Muscle of back (tissue), 13 donors: ENCODE measurements around the gene EVI2A. TPM values are rescaled to one million over a fixed set of nuclear protein-coding genes. Genes with fewer than 3 reads are reported as not detected.
A peak's percentile ranks its signal among the peaks of the same experiment; 100 is the strongest.
"Not testable (repeated sequence)": the region's sequence is repeated elsewhere in the genome, so short reads cannot be mapped to it uniquely, and the experiment has no call there.

Source experiments
- DNase-seq, 3 donors: peaks; one replicate each; pipeline versions ENCODE4 v3.0.0 to v3.0.0-alpha.2; 2013
- long read RNA-seq, 9 donors: transcript quantifications; one replicate each; lab custom pipeline, GENCODE V29; 2026
- polyA plus RNA-seq, 10 donors: library from polyadenylated mRNA; unstranded; fragments of 120-200 nt; gene quantifications; one replicate each; pipeline ENCODE4 v1.2.1, GENCODE V29; 2013; ENCODE audit not compliant: insufficient read length in 10 of 10

EVI2A gene, protein sequence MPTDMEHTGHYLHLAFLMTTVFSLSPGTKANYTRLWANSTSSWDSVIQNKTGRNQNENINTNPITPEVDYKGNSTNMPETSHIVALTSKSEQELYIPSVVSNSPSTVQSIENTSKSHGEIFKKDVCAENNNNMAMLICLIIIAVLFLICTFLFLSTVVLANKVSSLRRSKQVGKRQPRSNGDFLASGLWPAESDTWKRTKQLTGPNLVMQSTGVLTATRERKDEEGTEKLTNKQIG
- polyA plus RNA-seq: 1 to 10 TPM; 1.3 to 5.9 (median 2.3) TPM
- long read RNA-seq, donor 1, partial matches to known transcripts: 0 of 2 reads
- long read RNA-seq, donor 1, other reads (novel, unspliced or antisense): 0 of 2 reads
- long read RNA-seq, donor 2: 0 reads
- long read RNA-seq, donor 3: 0 reads
- long read RNA-seq, donor 4: 0 reads
- long read RNA-seq, donor 5, partial matches to known transcripts: 0 of 1 reads
- long read RNA-seq, donor 5, other reads (novel, unspliced or antisense): 0 of 1 reads
- long read RNA-seq, donor 6: 0 reads
- long read RNA-seq, donor 7: 0 reads
- long read RNA-seq, donor 8, partial matches to known transcripts: 0 of 1 reads
- long read RNA-seq, donor 8, other reads (novel, unspliced or antisense): 0 of 1 reads
- long read RNA-seq, donor 9: 0 reads

DNA sequence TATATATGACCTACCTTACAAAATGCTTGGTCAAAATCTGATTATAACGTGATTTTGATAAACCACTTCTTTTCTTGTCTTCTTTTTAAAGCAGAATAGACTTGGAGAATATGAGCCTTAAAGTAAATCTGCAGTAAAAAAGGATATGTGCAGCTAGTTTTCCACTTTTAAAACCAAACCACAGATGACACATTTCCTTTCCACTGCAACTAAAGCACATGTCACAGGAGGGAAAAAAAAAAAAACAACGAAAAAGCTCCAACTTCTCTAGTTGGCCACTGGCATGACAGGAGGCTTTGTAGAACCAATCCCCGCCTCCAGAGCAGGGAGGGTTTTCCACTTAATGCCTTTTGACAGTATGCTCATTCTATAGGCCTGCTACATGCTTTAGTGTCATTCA is at the start of gene EVI2A:
EVI2A (minus strand) TSS at position 142 of the 400 bp plus-strand sequence. CDS start 2,609 bp downstream, outside the sequence.
- peak; percentile 31 to 76 (median 44) for DNase-seq

DNA sequence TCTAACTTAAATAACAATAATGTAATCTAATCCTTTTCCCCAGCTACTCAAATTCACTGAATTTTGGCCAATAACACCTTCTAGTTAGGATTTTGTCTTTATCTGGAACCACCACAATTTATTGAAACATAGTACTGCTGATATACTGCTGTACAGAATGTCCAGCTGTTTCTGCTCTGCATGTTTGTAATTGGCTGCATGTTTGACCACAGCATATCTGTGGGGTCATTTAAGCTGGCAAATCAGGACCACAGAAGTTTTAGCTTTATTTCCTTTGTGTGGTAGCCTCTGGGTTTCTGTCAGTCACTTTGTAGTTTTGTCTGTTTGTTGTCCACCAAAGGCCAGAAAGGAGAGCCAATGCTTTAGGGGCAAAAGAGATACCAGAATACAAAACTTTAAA is 47.8 kb upstream of the EVI2A start:
- DNase-seq: no peak

DNA sequence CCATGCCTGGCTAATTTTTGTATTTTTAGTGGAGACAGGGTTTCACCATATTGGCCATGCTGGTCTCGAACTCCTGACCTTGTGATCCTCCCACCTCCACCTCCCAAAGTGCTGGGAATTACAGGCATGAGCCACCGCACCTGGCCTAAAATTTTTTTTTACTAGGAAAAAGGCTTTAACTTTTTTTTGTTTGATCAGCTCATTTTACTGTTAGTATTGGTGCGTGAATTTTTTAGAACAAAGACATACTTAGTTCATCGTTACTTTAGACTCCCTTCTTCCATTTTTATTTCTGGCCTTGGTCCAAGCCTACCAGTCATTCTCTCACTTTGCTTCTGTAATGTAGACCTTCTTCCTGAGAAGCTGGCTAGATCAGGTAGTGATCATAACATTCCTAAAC is 44.7 kb upstream of the EVI2A start:
- no peak for DNase-seq

DNA sequence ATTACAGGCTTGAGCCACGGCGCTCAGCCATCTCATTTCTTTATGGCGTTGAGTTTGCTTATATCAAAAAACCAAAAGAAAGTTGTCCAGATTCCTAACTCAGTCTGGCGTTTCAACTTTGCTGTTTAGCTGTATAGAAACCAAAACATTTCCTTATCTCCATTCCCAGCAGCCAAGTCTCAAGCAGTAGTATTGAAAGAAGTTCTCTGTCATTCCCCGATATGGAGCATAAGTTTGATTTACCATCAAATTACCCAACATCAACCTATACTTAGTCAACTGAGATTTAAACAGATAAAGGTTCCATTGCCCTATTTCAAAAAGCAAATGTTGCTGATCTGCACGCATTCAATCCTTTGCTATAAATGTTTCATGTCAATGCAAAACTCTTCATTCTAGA is 42.6 kb upstream of the EVI2A start:
- no peak for DNase-seq

DNA sequence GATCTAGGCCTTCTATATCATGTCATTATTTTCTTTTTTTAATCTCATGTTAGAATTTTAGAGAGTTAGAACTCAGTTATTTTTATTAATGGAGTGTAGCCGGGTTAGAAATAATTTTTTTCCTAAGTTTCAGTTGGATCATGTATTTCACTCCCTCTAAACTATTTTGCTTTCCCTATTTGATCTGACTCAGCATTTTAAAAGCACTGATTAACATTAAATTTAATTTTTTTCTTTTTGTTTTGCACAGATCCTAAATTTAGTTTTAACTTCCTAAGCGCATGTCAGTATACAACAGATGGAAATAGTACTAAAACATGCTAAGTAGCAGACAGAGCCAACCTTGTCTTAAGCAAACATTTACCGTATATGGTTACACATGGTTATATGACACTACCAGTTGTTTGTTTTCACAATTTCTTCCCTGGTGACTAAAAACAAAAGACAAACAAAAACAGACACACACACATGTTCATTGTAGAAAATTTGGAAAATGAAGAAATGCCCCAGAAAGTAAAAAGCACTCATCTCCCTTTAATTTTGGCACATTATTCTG is 36.5 kb upstream of the EVI2A start:
- DNase-seq: no peak

DNA sequence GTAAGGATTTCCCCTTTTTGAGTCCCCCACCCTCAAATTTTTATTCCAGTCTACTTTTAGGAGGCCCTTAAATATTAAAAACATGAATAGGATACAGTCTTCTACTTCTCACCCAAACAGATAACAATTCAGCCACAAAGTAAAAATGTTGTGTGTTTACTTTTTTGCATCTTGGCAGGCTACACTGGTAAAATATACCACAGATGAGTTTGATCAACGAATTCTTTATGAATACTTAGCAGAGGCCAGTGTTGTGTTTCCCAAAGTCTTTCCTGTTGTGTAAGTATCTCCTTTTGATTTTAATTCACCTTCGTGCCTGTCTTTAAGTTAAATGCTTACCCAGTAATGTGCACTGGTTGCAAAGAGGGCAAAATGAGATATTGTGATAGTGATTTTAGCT is 35.7 kb upstream of the EVI2A start:
- no peak for DNase-seq

DNA sequence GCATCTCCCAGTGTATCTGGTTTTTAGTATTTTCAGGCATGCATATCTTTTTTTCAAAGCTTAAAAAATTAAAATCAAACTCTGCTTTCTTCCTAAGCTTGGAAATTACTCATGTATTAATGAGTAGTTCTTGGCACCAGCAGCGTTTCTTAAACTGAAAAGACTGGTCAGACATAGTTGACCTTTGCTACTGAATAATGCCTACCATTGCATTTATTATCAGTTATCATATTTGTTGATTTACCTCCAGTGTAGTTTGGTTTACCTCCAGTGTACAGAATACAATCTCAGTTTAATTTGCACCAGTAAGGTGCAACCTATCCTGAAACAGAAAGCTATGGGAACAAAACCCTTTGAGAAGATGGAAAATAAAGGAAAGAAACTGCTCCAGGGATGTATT is 34.5 kb upstream of the EVI2A start:
- DNase-seq: no peak

DNA sequence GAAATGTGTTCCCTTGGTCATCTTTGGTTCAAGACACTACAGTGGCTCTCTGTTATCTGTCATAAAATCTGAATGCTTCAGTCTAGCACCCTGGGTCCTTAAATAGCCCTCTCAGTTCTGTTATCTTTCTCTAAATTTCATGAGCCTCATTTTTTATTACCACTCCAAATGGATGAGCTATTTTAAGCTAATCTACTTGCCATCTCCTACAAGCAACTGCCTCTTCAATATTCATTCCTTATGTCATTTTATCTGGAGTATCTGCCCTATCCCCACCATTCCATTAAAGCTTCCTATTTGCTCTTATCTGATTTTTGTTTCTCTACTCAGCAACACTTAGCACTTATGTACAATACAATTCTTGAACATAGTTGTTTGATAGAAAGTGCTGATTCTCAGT is 28.0 kb upstream of the EVI2A start:
- no peak for DNase-seq

DNA sequence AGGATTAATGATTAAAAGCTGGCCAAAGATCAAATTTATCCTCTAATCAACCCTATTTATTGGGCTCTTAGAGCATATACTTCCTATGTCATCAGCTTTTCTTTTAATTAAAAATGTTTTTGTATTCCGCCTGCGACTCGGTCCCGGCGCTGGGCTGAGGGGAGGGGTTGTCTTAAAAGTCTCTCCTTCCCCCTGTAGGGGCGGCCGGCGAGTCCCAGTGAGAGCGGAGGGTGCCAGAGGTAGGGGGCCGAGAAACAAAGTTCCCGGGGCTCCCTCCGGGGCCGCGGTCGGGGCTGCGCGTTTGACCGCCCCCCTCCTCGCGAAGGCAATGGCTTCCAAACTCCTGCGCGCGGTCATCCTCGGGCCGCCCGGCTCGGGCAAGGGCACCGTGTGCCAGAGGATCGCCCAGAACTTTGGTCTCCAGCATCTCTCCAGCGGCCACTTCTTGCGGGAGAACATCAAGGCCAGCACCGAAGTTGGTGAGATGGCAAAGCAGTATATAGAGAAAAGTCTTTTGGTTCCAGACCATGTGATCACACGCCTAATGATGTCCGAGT is 23.8 kb upstream of the EVI2A start:
- DNase-seq: not testable (repeated sequence)

DNA sequence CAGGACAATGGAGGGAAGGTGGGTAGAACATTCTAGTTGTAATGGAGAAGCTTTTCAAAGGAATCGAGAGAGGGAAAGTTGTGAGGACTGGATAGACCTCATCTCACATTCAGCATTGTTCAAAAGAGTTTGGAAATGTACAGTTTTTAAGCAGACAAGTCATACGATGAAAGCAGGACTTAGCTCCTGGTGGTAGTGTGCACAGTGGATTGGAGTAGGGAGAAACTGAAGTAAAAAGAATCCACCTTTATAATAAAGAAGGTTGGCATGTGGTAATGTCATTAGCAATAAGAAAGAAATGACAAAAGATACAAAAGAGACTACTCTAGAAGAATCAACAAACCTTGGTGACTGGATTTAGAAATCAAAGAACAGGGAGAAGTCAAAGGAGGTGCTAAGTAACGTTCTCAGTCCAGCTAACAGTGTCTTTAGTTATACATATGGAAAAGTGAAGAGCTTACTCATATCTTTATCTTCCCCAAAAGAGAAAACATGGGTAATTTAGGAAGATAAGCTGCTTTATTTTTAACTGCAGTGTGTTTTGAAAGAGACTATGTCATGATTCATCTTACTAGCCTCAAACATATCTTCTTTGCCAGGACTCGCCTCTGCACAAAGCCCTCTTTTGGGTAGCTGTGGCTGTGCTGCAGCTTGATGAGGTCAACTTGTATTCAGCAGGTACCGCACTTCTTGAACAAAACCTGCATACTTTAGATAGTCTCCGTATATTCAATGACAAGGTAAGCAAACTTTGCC is 18.7 kb upstream of the EVI2A start:
- DNase-seq: peak in 1 of 3 donors; percentile 27

DNA sequence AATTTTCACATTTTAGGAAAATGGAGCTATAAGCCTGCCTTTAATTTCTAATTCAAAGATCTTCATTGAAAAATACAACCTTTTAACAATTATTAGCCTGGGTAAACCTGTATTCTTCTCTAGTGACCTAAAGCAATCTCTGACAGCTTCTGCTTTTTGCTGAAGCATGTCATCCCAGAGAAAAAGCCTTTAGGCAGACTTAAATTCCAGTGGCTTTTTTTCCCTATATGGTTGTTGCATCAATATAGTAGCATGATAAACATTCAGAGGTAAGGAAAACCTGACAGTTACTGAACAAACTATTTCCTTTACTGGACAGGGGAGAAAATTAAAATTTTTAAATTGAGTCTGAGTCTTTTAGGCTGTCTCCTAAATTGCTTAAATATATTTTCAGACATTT is 7.8 kb upstream of the EVI2A start:
- no peak for DNase-seq

DNA sequence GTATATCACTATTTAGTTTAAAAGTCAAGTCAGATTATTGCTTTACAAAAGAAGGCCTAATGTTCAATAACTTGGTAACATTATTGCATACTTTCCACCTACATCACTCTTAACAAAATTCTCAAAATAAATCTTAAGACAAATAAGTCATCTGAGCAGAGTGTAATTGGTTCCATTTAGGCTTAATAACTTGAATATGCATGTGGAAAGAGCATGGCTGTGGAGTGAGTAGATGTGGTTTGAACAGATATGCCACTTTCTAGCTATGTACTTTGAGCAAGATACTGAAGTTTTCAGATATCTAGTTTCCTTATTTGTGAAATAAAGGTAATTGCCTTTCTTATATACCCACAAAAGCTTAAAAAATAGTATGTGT is 6.7 kb upstream of the EVI2A start:
- DNase-seq: peak in 1 of 3 donors; percentile 53

DNA sequence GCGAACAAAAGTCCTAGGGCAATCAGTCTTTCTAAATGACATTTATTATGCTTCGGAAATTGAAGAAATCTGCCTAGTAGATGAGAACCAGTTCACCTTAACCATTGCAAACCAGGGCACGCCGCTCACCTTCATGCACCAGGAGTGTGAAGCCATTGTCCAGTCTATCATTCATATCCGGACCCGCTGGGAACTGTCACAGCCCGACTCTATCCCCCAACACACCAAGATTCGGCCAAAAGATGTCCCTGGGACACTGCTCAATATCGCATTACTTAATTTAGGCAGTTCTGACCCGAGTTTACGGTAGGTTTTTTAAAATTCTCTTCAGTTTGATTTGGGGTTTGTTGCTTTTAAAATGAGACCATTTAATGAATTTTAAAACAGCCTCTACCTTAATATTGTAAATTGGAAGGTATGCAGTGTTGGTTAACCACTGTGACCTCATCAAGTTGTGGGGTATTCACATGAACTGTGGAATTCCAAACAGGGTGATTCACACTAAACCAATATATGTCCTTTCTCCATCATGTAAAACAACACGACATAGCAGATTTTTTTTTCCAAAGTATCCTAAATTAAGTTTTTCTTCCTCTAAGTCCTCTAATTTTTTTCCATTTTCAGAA is 6.2 kb upstream of the EVI2A start:
- peak in 1 of 3 donors; percentile 80 for DNase-seq

DNA sequence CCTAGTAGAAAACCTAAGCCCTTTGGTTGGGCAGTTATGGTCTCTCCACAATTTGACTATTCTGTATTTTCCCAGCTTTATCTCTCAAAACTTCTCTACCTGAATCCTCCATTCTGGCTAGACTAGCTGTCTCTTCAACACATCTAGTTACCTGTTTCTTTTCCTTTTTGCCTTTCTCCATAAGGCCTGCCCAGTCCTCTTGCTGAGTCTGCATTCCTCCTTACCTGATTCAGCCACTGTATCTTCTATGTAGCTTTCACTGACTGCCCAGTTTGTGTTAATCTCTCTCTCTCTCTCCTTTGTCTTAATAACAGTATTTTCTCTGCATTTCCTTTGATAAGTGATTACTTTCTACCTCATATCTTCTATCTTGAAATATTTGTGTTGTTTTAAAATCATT is 2.1 kb upstream of the EVI2A start:
- no peak for DNase-seq

DNA sequence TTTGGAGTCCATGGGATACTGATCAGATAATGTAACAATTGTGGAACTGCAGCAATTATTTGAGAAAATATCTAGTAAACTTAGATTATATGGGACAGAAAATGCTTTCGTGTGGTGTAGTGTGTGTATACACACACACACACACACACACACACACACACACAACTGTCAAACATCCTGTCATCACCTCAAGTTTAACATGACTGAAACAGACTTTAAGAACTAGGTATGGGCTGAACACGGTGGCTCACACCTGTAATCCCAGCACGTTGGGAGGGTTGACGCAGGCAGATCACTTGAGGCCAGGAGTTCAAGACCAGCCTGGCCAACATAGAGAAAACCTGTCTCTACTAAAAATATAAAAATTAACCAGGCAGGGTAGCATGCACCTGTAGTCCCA is 544 bp upstream of the EVI2A start:
- DNase-seq: no peak

DNA sequence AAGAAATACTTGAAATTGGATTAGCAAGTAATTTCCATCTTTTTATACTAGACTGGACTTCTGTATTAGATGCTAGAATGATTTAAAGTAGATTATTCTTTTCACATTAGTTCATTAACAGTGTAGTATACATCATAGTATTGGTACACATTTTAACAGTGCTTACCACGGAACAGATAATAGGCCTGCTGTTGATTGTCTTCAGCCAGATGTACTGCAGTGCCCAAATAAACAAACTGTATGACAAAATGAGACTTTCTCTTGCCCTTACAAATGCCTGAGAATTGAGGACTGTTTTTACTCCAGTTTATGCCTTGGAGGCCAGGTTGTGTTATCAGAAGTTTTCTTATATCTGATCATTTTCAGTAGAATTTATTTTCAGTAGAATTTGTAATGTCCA is 631 bp downstream of the EVI2A start:
- no peak for DNase-seq

DNA sequence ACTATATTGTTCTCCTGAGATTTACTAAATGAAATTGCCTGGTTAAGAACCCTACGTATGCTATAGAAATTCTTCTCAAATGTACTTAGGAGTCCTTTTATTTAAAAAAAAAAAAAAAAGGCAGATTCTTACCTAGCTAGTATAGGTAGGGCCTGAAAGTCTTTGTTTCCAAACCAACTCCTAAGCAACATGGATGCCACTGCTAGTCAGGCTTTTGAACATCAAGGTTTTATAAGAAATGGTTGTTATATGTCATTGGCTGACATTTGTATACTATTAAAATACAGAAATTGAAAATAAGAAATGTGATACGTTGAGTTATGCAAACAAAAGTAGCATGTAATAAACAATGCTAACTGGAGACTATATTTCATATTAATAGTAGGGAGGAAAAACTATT is 1.2 kb downstream of the EVI2A start:
- no peak for DNase-seq

DNA sequence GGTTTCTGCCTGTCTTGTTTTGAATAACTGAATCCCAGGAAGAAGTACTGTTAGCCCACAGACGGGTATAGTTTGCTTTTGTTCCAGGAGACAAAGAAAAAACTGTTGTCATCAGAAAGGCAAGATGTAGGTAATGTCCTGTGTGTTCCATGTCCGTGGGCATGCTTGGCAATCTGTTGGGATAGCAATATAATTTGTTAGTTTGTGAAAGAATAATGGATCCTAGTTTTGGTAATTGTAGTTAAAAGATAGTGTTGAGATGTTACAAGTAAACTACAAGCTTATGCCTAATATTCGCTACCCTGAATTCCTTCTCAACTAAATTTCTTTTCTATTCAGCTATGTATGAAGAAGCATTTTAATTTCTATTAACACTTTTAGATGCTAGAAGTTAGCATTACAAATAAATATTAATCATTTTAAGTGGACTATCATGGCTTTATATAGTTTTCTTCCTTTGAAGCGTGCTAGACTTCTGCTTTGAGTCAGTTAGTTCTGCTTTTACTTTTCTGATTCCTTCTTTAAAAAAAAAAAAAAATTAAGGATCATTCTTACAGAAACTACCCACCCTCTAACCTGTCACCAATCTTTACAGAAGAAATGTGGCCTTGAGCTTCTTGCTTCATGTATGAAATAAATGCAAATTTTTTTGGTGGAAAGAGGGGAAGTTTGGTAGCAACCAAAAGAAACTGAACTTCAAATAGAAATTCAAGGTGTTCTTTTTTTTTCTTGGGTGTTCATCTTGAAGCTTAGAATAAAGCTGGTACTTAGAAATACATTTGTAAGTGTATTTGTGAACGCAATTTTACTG is 2.4 kb downstream of the EVI2A start:
- DNase-seq: no peak

DNA sequence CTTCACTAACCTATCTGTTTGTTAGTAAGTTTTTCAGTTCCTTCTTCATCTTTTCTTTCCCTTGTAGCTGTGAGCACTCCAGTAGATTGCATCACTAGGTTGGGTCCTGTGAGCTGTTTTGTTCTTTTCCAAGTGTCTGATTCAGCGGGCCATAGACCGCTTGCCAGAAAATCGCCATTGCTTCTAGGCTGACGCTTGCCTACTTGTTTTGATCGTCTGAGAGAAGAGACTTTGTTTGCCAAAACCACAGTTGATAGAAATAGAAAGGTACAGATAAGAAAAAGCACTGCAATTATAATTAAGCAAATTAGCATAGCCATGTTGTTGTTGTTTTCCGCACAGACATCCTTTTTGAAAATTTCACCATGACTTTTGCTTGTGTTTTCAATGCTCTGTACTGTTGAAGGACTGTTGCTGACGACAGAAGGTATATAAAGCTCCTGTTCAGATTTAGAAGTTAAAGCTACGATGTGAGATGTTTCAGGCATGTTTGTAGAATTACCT is 3.1 kb downstream of the EVI2A start:
- DNase-seq: peak in 1 of 3 donors; percentile 26

DNA sequence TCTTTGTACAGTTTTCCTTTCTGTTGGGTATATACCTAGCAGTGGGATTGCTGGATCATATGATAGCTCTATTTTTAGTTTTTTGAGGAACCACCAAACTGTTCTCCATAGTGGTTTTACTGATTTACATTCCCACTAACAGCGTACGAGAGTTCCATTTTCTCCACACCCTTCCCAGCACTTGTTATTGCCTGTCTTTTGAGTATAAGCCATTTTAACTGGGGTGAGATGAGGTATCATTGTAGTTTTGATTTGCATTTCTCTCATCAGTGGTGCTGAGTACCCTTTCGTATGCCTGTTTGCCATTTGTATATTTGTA is 6.7 kb downstream of the EVI2A start:
- DNase-seq: no peak
